ACC112 (cell line): ENCODE measurements around the gene CENPW.

Experiments
- H2AFZ ChIP-seq: fragments of 200-600 bp; sonication (generic); one replicate; pipeline ENCODE4 v1.6.0; 2017; ENCODE audit warnings: antibody characterized with exemption, low read length; ENCODE audit not compliant: unreplicated experiment
- H3K27ac ChIP-seq: fragments of 200-600 bp; sonication (generic); 2 replicates; pipeline ENCODE4 v1.5.1; 2014; ENCODE audit warnings: low read depth, mild to moderate bottlenecking, antibody characterized with exemption, low read length, moderate library complexity
- H3K27me3 ChIP-seq: fragments of 200-600 bp; sonication (generic); 2 replicates; pipeline ENCODE4 v1.6.1; 2014; ENCODE audit warnings: mild to moderate bottlenecking, antibody characterized with exemption, low read length, moderate library complexity, mixed read lengths; ENCODE audit not compliant: insufficient read depth
- H3K36me3 ChIP-seq: fragments of 200-600 bp; sonication (generic); 2 replicates; pipeline ENCODE4 v1.6.1; 2016; ENCODE audit warnings: mild to moderate bottlenecking, antibody characterized with exemption, low read length, moderate library complexity, mixed read lengths; ENCODE audit not compliant: insufficient read depth
- H3K4me1 ChIP-seq: fragments of 200-600 bp; sonication (generic); one replicate; pipeline ENCODE4 v1.6.1; 2016; ENCODE audit warnings: low read length, mixed read lengths; ENCODE audit not compliant: insufficient read depth, unreplicated experiment, control insufficient read depth
- H3K4me3 ChIP-seq: fragments of 200-600 bp; sonication (generic); 2 replicates; pipeline ENCODE4 v1.5.1; 2014; ENCODE audit warnings: mild to moderate bottlenecking, low read depth, low read length
- H3K79me2 ChIP-seq: fragments of 200-600 bp; sonication (generic); one replicate; pipeline ENCODE4 v1.6.0; 2016; ENCODE audit warnings: low read length; ENCODE audit not compliant: control insufficient read depth, unreplicated experiment, insufficient read depth

CENPW gene

DNA sequence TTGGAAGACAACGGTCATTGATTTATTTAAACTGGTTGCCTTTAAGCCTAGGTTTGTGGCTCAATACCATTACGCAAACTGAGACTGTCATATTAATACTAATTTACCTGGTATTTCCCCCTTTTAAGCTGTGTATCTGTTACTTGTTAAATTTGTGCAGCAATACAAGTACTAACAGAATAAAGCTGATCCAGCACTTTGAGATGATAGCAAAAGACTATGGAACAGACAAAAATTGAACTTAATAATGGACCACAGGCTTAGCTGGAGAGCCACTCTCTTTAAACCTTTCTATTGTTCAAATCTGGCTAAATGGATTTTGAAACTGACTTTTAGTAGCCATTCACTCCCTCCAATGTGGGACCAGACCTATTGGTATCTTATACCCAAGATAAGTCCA lies 6.2 kb upstream of the CENPW start:
- H3K36me3 ChIP-seq: no peaks in the 10 kb centered on the region
- H3K4me3 ChIP-seq: no peak overlapping the region
- no peak overlapping the region for H2AFZ ChIP-seq
- H3K4me1 ChIP-seq: no peaks in the 10 kb centered on the region
- no peaks in the 10 kb centered on the region for H3K79me2 ChIP-seq
- no peak overlapping the region for H3K27ac ChIP-seq
- no peaks in the 10 kb centered on the region for H3K27me3 ChIP-seq

DNA sequence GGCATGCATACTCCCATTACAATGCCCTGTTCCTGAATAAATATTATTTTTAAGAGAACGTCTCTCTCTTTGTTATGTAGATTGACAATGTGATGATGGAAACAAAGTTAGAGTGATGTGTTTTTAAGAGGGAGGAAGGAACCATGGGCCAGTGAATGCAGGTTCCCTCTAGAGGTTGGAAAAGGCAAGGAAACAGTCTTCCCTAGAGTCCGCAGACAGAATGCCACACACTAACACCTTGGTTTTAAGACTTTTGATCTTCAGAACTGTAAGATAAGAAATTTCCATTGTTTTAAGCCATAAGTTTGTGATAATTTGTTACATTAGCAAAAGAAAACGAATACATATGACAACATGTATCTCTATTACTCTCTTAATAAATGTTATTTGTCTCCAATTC lies 4.7 kb upstream of the CENPW start:
- Histone ChIP-seq H2AFZ (no peak overlapping the region), H3K4me1 (no peaks in the 10 kb centered on the region), H3K27me3 (no peaks in the 10 kb centered on the region), H3K4me3 (no peak overlapping the region), H3K79me2 (no peaks in the 10 kb centered on the region), H3K36me3 (no peaks in the 10 kb centered on the region), H3K27ac (no peak overlapping the region)

DNA sequence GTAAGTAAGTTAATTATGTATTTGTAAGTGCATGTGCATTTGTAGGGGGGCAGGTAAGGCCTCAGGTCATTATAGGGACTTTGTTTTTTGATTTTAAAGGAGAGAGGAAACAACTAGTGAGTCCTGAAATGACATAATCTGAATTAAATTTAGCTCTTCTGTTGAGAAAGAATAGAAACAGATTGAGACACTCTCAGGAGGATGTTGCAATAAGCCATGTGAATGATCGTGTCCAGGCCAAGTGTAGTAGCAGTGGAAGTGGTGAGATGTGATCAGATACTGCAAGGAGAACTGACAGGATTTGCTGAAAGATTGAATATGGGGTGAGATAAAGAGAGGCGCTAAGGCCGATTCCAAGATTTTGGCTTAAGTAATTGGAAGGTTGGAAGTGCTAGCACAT lies 2.6 kb upstream of the CENPW start:
- Histone ChIP-seq H3K27me3 (no peaks in the 10 kb centered on the region), H3K4me3 (no peak overlapping the region), H3K27ac (no peak overlapping the region), H2AFZ (no peak overlapping the region), H3K4me1 (peaks cover 11% of the 10 kb centered on the region), H3K79me2 (peaks cover 17% of the 10 kb centered on the region), H3K36me3 (no peaks in the 10 kb centered on the region)

DNA sequence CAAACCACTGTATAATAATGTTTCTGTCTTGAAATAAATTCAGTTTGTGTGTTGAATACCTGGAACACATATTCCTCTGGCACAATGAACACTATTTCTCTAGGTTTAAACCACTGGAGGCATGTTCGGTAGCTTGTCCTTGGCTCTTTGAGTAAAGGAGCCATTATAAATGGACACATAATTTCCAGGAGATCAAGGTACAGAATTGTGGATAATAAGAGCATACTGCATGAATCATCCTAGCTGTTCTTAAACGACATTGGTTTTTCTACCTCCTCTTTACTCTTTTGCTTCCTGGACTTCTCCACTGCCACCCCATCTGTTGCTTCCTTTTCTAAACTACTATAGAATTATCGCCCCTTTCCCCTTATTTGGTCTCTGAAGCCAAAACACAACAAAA lies 1.2 kb downstream of the CENPW start:
- Histone ChIP-seq H3K36me3 (no peaks in the 10 kb centered on the region), H3K79me2 (peaks cover 44% of the 10 kb centered on the region), H3K4me3 (peak overlapping the region; percentile 98), H3K27me3 (no peaks in the 10 kb centered on the region), H2AFZ (peak overlapping the region; percentile 97), H3K4me1 (peaks cover 17% of the 10 kb centered on the region), H3K27ac (no peak overlapping the region)

DNA sequence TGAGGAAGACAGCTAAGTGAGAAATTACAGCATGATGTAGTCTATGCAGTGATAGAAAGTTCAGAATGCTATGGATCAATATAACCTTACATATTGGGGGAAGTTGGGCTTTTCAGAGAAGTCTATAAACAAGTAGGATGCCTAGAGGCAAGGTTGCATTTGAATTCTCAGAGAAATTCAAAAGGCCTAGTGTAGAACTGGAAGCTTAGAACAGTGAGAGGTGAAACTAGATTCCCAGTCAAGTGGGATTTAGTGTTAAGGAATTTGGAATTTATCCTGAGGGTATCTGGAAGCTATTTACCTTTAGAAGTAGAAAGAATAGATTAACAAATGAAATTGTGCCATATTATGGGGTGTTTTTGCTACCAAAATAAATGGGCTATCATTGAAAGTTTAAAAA lies 4.3 kb downstream of the CENPW start:
- H3K4me3 ChIP-seq: no peak overlapping the region
- no peaks in the 10 kb centered on the region for H3K27me3 ChIP-seq
- no peak overlapping the region for H2AFZ ChIP-seq
- H3K27ac ChIP-seq: no peak overlapping the region
- H3K79me2 ChIP-seq: peaks cover 44% of the 10 kb centered on the region
- H3K4me1 ChIP-seq: peaks cover 17% of the 10 kb centered on the region
- H3K36me3 ChIP-seq: no peaks in the 10 kb centered on the region

DNA sequence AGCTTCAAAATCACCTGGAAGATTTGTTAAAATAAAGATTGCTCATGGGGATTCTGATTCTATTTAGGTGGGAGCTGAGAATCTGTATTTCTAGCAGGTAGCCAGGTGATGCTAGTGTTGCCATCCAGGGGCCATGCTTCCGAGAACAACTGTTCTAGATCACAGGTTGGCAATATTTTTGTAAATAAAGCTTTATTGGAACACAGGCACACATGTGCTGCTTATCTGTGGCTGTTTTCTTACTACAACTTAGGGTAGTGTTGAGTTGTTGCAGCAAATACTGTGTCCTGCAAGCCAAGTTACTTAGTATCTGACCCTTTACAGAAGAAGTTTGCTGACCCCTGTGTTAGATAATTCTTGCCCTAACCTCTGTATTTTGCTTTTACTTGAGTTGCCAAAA lies 12.0 kb downstream of the CENPW start:
- Histone ChIP-seq H3K4me1 (no peaks in the 10 kb centered on the region), H3K36me3 (no peaks in the 10 kb centered on the region), H3K79me2 (no peaks in the 10 kb centered on the region), H3K27me3 (no peaks in the 10 kb centered on the region), H3K4me3 (no peak overlapping the region), H2AFZ (no peak overlapping the region), H3K27ac (no peak overlapping the region)

DNA sequence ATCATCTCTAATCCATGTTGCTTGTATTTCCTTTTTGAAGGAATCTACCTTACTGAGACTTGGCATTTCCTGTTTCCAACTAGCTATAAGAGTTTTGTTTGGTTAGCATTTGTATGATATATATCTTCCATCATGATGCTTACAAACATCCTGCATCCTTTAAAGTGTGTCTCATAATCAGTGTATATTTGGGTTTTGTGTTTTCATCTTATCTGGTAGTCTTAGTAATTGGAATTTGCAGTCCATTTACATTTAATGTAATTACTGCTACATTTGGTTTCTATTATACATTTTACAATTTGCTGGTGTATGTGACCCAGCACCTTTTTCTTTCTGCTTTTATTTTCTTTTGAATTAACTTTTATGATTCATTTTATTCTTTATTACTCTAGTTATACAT lies 12.6 kb downstream of the CENPW start:
- H2AFZ ChIP-seq: no peak overlapping the region
- no peak overlapping the region for H3K27ac ChIP-seq
- H3K4me3 ChIP-seq: no peak overlapping the region
- H3K27me3 ChIP-seq: no peaks in the 10 kb centered on the region
- no peaks in the 10 kb centered on the region for H3K36me3 ChIP-seq
- H3K79me2 ChIP-seq: no peaks in the 10 kb centered on the region
- no peaks in the 10 kb centered on the region for H3K4me1 ChIP-seq

DNA sequence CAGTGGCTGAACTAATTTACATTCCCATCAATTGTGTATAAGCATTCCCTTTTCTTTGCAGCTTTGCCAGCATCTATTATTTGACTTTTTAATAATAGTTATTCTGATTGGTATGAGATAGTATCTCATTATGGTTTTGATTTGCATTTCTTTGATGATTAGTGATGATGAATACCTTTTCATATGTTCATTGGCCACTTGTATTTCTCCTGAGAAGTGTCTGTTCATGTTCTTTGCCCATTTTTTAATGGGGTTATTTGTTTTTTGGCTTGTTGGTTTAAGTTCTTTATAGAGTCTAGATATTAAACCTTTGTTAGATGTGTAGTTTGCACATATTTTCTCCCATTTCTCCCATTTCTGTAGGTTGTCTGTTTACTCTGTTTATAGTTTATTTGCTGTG lies 16.6 kb downstream of the CENPW start:
- no peaks in the 10 kb centered on the region for H3K79me2 ChIP-seq
- H2AFZ ChIP-seq: no peak overlapping the region
- H3K27ac ChIP-seq: no peak overlapping the region
- H3K4me1 ChIP-seq: no peaks in the 10 kb centered on the region
- H3K27me3 ChIP-seq: no peaks in the 10 kb centered on the region
- 0 out of 2 replicates have a peak, but pooled peaks cover 3% of the 10 kb centered on the region for H3K36me3 ChIP-seq
- H3K4me3 ChIP-seq: no peak overlapping the region

DNA sequence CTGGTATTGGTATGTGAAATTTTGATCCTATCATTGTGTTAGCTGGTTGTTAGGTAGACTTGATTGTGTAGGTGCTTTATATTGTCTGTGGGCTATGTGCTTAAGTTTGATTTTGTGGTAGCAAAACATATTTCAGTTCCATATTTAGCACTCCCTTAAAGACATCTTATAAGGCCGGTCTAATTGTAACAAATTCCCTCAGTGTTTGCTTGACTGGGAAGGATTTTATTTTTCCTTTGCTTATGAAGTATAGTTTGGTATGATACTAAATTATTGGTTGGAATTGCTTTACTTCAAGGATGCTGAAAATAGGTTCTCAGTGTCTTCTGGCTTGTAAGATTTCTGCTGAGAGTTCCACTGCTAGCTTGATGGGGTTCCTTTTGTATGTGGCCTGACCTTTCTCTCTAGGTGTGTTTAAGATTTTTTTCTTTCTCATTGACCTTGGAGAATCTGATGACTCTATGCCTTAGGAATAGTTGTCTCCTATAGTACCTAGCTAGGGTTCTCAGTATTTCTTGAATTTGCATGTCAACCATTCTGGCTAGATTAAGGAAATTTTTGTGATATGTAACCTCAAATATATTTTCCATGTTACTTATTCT lies 20.1 kb downstream of the CENPW start:
- H3K27ac ChIP-seq: no peak overlapping the region
- H3K4me3 ChIP-seq: no peak overlapping the region
- no peaks in the 10 kb centered on the region for H3K27me3 ChIP-seq
- H3K79me2 ChIP-seq: no peaks in the 10 kb centered on the region
- no peak overlapping the region for H2AFZ ChIP-seq
- no peaks in the 10 kb centered on the region for H3K4me1 ChIP-seq
- H3K36me3 ChIP-seq: 0 out of 2 replicates have a peak, but pooled peaks cover 3% of the 10 kb centered on the region

DNA sequence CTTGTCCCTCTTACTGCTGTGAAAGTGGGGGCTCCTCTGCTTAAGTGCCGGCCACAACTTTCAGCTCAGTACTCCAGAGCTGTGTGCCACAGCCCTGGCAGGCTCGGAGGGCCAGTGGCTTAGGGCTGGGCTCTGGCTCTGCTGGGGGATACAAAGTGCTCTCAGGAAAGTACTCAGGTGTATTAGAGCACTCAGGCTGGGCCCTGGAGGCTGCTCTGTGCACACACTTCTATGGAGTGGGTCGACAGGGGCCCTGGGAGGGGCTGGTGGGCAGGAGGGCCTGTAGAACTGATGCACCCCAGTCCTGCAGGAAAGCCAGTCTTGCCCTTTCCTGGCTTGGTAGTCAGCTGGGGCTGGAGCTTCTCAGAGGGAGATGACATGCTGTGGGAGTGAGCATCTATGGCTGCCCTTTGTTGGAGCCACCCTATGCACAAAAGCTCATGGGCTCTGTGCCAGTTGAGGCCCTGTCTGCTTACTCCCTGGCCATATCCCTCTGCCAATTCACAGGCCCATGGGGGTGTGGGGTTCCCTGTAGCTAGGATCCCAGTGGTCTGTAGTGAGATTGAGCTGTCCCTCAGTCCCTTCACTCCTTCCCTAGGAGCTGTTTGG lies 22.0 kb downstream of the CENPW start:
- H3K4me1 ChIP-seq: no peaks in the 10 kb centered on the region
- H3K36me3 ChIP-seq: 0 out of 2 replicates have a peak, but pooled peaks cover 3% of the 10 kb centered on the region
- no peak overlapping the region for H3K27ac ChIP-seq

DNA sequence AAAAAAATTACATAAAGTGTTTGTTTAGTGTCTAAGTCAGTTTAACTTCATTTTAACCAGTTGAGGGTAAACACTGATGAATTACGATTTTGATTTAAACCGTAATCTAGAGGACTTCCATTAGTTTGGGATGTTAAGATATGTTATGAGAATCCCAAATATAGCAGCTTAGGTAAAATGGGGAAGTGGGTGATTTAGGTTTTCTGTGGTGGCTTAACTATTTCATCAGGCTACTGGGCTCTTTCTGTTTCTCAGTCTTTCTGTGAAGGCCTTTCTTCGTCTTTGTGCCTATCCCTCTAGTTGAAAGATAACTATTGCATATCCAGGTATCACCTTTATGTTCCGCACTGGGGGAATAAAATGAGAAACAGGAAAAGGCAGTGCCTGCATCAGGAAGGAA lies 27.9 kb downstream of the CENPW start:
- Histone ChIP-seq H3K4me3 (no peak overlapping the region), H3K27me3 (no peaks in the 10 kb centered on the region), H3K79me2 (no peaks in the 10 kb centered on the region), H3K4me1 (no peaks in the 10 kb centered on the region), H3K27ac (no peak overlapping the region), H3K36me3 (0 out of 2 replicates have a peak, but pooled peaks cover 4% of the 10 kb centered on the region), H2AFZ (no peak overlapping the region)

More for the DNA sequence above, 22.0 kb downstream of the CENPW start:
- no peak overlapping the region for H2AFZ ChIP-seq
- H3K4me3 ChIP-seq: no peak overlapping the region
- no peaks in the 10 kb centered on the region for H3K27me3 ChIP-seq
- no peaks in the 10 kb centered on the region for H3K79me2 ChIP-seq
